Neural cell (in vitro differentiated cells): ENCODE results near the gene SEC24D.

Experiments used
- CTCF ChIP-seq: fragments of 450-650 bp; IDR thresholded peaks from 2 replicates; pipeline ENCODE4 v1.5.1; 2014; ENCODE audit warnings: antibody characterized with exemption, mild to moderate bottlenecking, moderate library complexity; ENCODE audit not compliant: poor library complexity, severe bottlenecking
- EP300 ChIP-seq: fragments of 450-650 bp; conservative IDR thresholded peaks from 2 replicates; pipeline ENCODE4 v1.6.1; 2014; ENCODE audit warnings: antibody characterized with exemption, mild to moderate bottlenecking, moderate library complexity; ENCODE audit not compliant: poor library complexity, severe bottlenecking
- EZH2 ChIP-seq: fragments of 200-600, 300-800 bp; shearing (Covaris generic), sonication (generic); IDR thresholded peaks from 2 replicates; pipeline ENCODE4 v1.6.1; 2014; ENCODE audit warnings: antibody characterized with exemption, low read length, borderline replicate concordance, mild to moderate bottlenecking; ENCODE audit not compliant: insufficient read depth, poor library complexity, severe bottlenecking
- POLR2AphosphoS5 ChIP-seq: IDR thresholded peaks from 2 replicates; pipeline ENCODE4 v1.6.1; 2012
- RAD21 ChIP-seq: fragments of 450-650 bp; conservative IDR thresholded peaks from 2 replicates; pipeline ENCODE4 v1.6.1; 2014; ENCODE audit warnings: antibody characterized with exemption, mild to moderate bottlenecking, moderate library complexity

DNA sequence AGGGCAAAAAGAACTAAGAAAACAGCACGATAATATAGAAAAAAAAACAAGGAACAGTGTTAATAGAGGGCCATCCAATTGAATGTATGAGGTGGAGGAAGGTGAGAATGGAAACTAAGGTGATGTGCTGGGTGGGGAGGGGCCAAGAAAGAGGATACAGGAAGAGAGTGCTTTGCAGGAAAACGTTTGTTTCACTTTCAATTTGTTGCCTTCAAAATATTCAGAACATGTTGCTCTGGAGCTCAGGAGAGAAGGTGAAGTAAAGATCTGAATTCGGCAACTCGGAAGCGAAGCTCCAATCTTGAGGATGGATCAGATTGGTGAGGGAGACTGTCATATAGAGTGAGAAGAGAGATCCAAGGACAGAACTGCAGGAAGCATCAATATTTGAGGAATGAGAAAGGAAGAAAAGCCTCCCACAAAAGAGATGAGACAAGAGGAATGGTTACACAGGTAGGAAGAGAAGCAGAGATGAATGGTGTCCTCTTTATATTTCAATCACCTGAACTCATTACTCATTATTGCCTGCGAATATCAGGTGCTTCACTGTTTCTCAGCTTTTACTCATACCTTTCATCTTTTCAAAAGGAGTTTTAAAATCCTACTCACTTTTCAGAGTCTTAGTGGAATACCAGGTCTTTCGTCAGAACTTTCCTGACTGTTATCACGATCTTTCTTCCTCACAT is 14.7 kb upstream of the SEC24D start:
- TF ChIP-seq EP300 (no peak), CTCF (no peak), EZH2 (no peak), POLR2AphosphoS5 (no peak), RAD21 (no peak)
